Stimulated activated naive CD8-positive, alpha-beta T cell treated with anti-CD3 and anti-CD28 coated beads, Interleukin-15, amount 100 ng/mL, for 72 hours (primary cell): ENCODE data around the gene OLIG1.

Experiments used
- ATAC-seq: fragments of 150-1000 bp; cut with Tn5 transposase; 2 replicates; pipeline ENCODE4 v1.10.0; 2021; ENCODE audit warnings: mild to moderate bottlenecking, moderate library complexity
- DNase-seq, 2 donors: peaks; one replicate each; pipeline ENCODE4 v3.0.0; 2021 to 2022
- H3K27ac Mint-ChIP-seq, 2 donors: one replicate each; pipeline ENCODE4 v1.8.0; 2022; ENCODE audit warnings: mild to moderate bottlenecking in 2 of 2, mixed read lengths in 2 of 2, moderate library complexity in 2 of 2
- H3K27me3 Mint-ChIP-seq: one replicate; pipeline ENCODE4 v1.8.0; 2022; ENCODE audit warnings: mixed read lengths
- H3K4me1 Mint-ChIP-seq: one replicate; pipeline ENCODE4 v1.8.0; 2022; ENCODE audit warnings: mild to moderate bottlenecking, mixed read lengths
- H3K4me3 Mint-ChIP-seq, 2 donors: one replicate each; pipeline ENCODE4 v1.8.0; 2022; ENCODE audit warnings: mild to moderate bottlenecking in 2 of 2, mixed read lengths in 2 of 2, moderate library complexity in 1 of 2
- H3K9me3 Mint-ChIP-seq, 2 donors: one replicate each; pipeline ENCODE4 v1.8.0; 2022; ENCODE audit warnings: mixed read lengths in 2 of 2

The OLIG1 gene

GRCh38 chr21:33028287-33028670, 41.7 kb upstream of the OLIG1 start:
- Mint-ChIP-seq H3K4me3 (peak overlapping the region; percentile 64 to 78), H3K27ac (peak overlapping the region in 1 of 2 donors; percentile 67), H3K9me3 (no peaks in the 10 kb centered on the region), H3K4me1 (peaks cover 59% of the 10 kb centered on the region), H3K27me3 (peaks cover 90% of the 10 kb centered on the region)
- DNase-seq (no peak), ATAC-seq (no peak)

- H3K27me3 Mint-ChIP-seq: peaks cover 84% of the 10 kb centered on the region
- peak in 1 of 2 donors; percentile 26 for DNase-seq
- no peak overlapping the region for H3K27ac Mint-ChIP-seq
- no peak for ATAC-seq
- peak overlapping the region; percentile 64 to 78 for H3K4me3 Mint-ChIP-seq
- no peaks in the 10 kb centered on the region for H3K9me3 Mint-ChIP-seq
- H3K4me1 Mint-ChIP-seq: peaks cover 53% of the 10 kb centered on the region
Measured at GRCh38 chr21:33028773-33029384, 41.1 kb upstream of the OLIG1 start.

- Mint-ChIP-seq H3K9me3 (no peaks in the 10 kb centered on the region), H3K27ac (no peak overlapping the region), H3K4me3 (peak overlapping the region; percentile 64 to 78), H3K27me3 (peaks cover 78% of the 10 kb centered on the region), H3K4me1 (peaks cover 47% of the 10 kb centered on the region)
- no peak for DNase-seq
- ATAC-seq: no peak
Measured at GRCh38 chr21:33029385-33029921, 40.5 kb upstream of the OLIG1 start.

- Mint-ChIP-seq H3K9me3 (no peaks in the 10 kb centered on the region), H3K4me3 (no peak overlapping the region), H3K27ac (no peak overlapping the region), H3K4me1 (peaks cover 42% of the 10 kb centered on the region), H3K27me3 (peaks cover 72% of the 10 kb centered on the region)
- no peak for ATAC-seq
- DNase-seq: no peak
Measured at GRCh38 chr21:33029975-33030461, 39.9 kb upstream of the OLIG1 start.

GRCh38 chr21:33030633-33031032, 39.3 kb upstream of the OLIG1 start:
- DNase-seq (no peak), ATAC-seq (no peak)
- H3K4me3 Mint-ChIP-seq: no peak overlapping the region
- H3K27me3 Mint-ChIP-seq: peaks cover 66% of the 10 kb centered on the region
- H3K4me1 Mint-ChIP-seq: peaks cover 36% of the 10 kb centered on the region
- H3K9me3 Mint-ChIP-seq: no peaks in the 10 kb centered on the region
- H3K27ac Mint-ChIP-seq: no peak overlapping the region

GRCh38 chr21:33031152-33031911, 38.6 kb upstream of the OLIG1 start:
- peaks cover 59% of the 10 kb centered on the region for H3K27me3 Mint-ChIP-seq
- H3K27ac Mint-ChIP-seq: no peak overlapping the region
- H3K4me1 Mint-ChIP-seq: peaks cover 32% of the 10 kb centered on the region
- no peaks in the 10 kb centered on the region for H3K9me3 Mint-ChIP-seq
- DNase-seq (no peak), ATAC-seq (no peak)
- H3K4me3 Mint-ChIP-seq: no peak overlapping the region

GRCh38 chr21:33032434-33033047, 37.4 kb upstream of the OLIG1 start:
- Mint-ChIP-seq H3K4me1 (peaks cover 33% of the 10 kb centered on the region), H3K4me3 (no peak overlapping the region), H3K9me3 (no peaks in the 10 kb centered on the region), H3K27ac (no peak overlapping the region), H3K27me3 (peaks cover 48% of the 10 kb centered on the region)
- no peak for DNase-seq
- no peak for ATAC-seq

GRCh38 chr21:33033094-33033951, 36.6 kb upstream of the OLIG1 start:
- H3K4me1 Mint-ChIP-seq: peaks cover 29% of the 10 kb centered on the region
- DNase-seq: no peak
- no peak overlapping the region for H3K4me3 Mint-ChIP-seq
- peaks cover 42% of the 10 kb centered on the region for H3K27me3 Mint-ChIP-seq
- H3K9me3 Mint-ChIP-seq: no peaks in the 10 kb centered on the region
- no peak overlapping the region for H3K27ac Mint-ChIP-seq
- ATAC-seq: no peak

- no peak overlapping the region for H3K4me3 Mint-ChIP-seq
- peaks cover 22% of the 10 kb centered on the region for H3K4me1 Mint-ChIP-seq
- DNase-seq (no peak), ATAC-seq (no peak)
- H3K27ac Mint-ChIP-seq: no peak overlapping the region
- H3K9me3 Mint-ChIP-seq: no peaks in the 10 kb centered on the region
- H3K27me3 Mint-ChIP-seq: peaks cover 35% of the 10 kb centered on the region
Measured at GRCh38 chr21:33033961-33034413, 36.0 kb upstream of the OLIG1 start.

- H3K27me3 Mint-ChIP-seq: peaks cover 24% of the 10 kb centered on the region
- no peaks in the 10 kb centered on the region for H3K9me3 Mint-ChIP-seq
- H3K4me3 Mint-ChIP-seq: no peak overlapping the region
- peaks cover 14% of the 10 kb centered on the region for H3K4me1 Mint-ChIP-seq
- no peak for DNase-seq
- H3K27ac Mint-ChIP-seq: no peak overlapping the region
- no peak for ATAC-seq
Measured at GRCh38 chr21:33035147-33035546, 34.8 kb upstream of the OLIG1 start.

GRCh38 chr21:33036430-33037162, 33.3 kb upstream of the OLIG1 start:
- Mint-ChIP-seq H3K4me3 (peak overlapping the region in 1 of 2 donors; percentile 31), H3K27me3 (peaks cover 22% of the 10 kb centered on the region), H3K27ac (peak overlapping the region in 1 of 2 donors; percentile 7), H3K4me1 (peaks cover 14% of the 10 kb centered on the region), H3K9me3 (no peaks in the 10 kb centered on the region)
- ATAC-seq (peak; percentile 82), DNase-seq (peak in 1 of 2 donors; percentile 30)

- no peak overlapping the region for H3K27ac Mint-ChIP-seq
- no peak overlapping the region for H3K4me3 Mint-ChIP-seq
- peaks cover 17% of the 10 kb centered on the region for H3K27me3 Mint-ChIP-seq
- peaks cover 14% of the 10 kb centered on the region for H3K4me1 Mint-ChIP-seq
- ATAC-seq (no peak), DNase-seq (no peak)
- H3K9me3 Mint-ChIP-seq: no peaks in the 10 kb centered on the region
Measured at GRCh38 chr21:33037501-33037900, 32.4 kb upstream of the OLIG1 start.

- Mint-ChIP-seq H3K27ac (no peak overlapping the region), H3K27me3 (peaks cover 33% of the 10 kb centered on the region), H3K4me3 (no peak overlapping the region), H3K4me1 (peaks cover 14% of the 10 kb centered on the region), H3K9me3 (no peaks in the 10 kb centered on the region)
- ATAC-seq: no peak
- no peak for DNase-seq
Measured at GRCh38 chr21:33039536-33039935, 30.4 kb upstream of the OLIG1 start.

- Mint-ChIP-seq H3K4me3 (no peak overlapping the region), H3K9me3 (no peaks in the 10 kb centered on the region), H3K4me1 (peaks cover 14% of the 10 kb centered on the region), H3K27me3 (peaks cover 39% of the 10 kb centered on the region), H3K27ac (no peak overlapping the region)
- DNase-seq (no peak), ATAC-seq (no peak)
Measured at GRCh38 chr21:33040215-33040614, 29.7 kb upstream of the OLIG1 start.
